ENCODE measurements around the gene COPS9.
A peak's percentile ranks its signal among the peaks of the same experiment; 100 is the strongest.

COPS9 gene

GRCh38 chr2:240165661-240166060 lies 29.6 kb upstream of the COPS9 start:
- no peak for DNase-seq

GRCh38 chr2:240165034-240165433 lies 28.9 kb upstream of the COPS9 start:
- no peak for DNase-seq

- no peak for DNase-seq
Measured at GRCh38 chr2:240164586-240164985, 28.5 kb upstream of the COPS9 start.

- DNase-seq: no peak
Measured at GRCh38 chr2:240163844-240164574, 27.9 kb upstream of the COPS9 start.

- DNase-seq: no peak
Measured at GRCh38 chr2:240162939-240163714, 27.0 kb upstream of the COPS9 start.

- no peak for DNase-seq
Measured at GRCh38 chr2:240162531-240162930, 26.4 kb upstream of the COPS9 start.

- no peak for DNase-seq
Measured at GRCh38 chr2:240162032-240162431, 25.9 kb upstream of the COPS9 start.

- DNase-seq: no peak
Measured at GRCh38 chr2:240161087-240161750, 25.1 kb upstream of the COPS9 start.

GRCh38 chr2:240160291-240161086 lies 24.4 kb upstream of the COPS9 start:
- DNase-seq: no peak

- no peak for DNase-seq
Measured at GRCh38 chr2:240159251-240159839, 23.2 kb upstream of the COPS9 start.

GRCh38 chr2:240157147-240157470 lies 21.0 kb upstream of the COPS9 start:
- no peak for DNase-seq

- no peak for DNase-seq
Measured at GRCh38 chr2:240156435-240157146, 20.5 kb upstream of the COPS9 start.

- no peak for DNase-seq
Measured at GRCh38 chr2:240155745-240156390, 19.8 kb upstream of the COPS9 start.

GRCh38 chr2:240155048-240155744 lies 19.1 kb upstream of the COPS9 start:
- no peak for DNase-seq

- no peak for DNase-seq
Measured at GRCh38 chr2:240154606-240155005, 18.5 kb upstream of the COPS9 start.

- DNase-seq: no peak
Measured at GRCh38 chr2:240153418-240153817, 17.3 kb upstream of the COPS9 start.

GRCh38 chr2:240151477-240152031 lies 15.4 kb upstream of the COPS9 start:
- DNase-seq: no peak

- DNase-seq: peak in 1 of 2 donors; percentile 29
Measured at GRCh38 chr2:240149943-240150784, 14.1 kb upstream of the COPS9 start.

GRCh38 chr2:240147911-240148587 lies 11.9 kb upstream of the COPS9 start:
- DNase-seq: no peak

Data from CD4-positive, alpha-beta T cell treated with Interferon alpha-2 for 1 hour (primary cell).